ENCODE data around the gene RAC3. TPM values are rescaled to one million over a fixed set of nuclear protein-coding genes. Genes with fewer than 3 reads are reported as not detected.

RAC3 gene
- total RNA-seq, 1 experiment from 2014 or later: 120 TPM

DNA sequence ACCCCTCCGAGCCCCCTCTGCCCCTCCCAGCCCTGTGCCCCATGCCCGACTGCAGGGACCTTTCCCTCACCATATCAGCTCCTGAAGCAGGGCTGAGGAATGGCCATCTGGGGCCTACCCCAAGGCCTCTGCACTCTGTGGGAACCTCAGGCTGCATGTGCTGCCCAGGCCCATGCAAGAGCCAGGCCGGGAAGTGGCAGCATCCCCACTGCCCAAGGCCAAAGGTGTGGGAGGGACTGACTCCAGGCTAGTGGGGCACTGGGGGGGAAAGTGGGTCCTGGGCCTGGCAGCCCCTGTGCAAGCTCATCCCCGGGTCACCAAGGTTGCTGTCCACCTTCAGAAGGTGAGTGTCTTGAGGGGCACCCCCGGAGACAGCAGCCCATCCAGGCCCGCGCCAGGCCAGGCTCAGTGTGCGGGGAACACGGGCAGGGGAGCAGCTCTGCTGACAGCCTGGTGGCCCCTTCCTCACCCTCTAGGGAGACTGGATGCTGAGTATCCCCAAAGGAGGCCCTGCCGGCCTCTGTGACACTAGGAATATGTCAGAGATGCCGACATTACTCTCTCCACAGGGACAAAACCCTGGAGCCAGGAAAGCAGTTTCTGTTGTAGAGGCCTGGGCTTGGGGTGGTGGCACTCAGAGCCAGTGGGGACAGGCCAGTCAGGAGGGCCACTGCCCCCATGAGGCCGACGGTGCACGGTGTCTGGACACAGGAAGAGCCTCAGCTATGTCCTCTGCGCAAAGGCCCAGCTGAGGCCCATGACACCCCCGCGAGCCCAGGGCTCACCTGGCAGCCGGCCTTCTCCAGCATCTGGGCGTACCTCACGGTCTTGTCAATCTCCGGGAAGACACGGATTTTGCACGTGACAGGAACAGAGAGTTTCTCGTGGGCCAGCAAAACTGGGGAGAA, 30.9 kb downstream of the RAC3 start:
- no peak for ATAC-seq
- Histone ChIP-seq H3K27me3 (ENCODE audit: insufficient read depth, low read length) (no peaks in the 10 kb centered on the region), H2AFZ (ENCODE audit: low read depth, low read length, poor library complexity, severe bottlenecking) (no peak overlapping the region), H3K36me3 (ENCODE audit: control insufficient read depth in 1 of 2, insufficient read depth in 2 of 2, low read length in 2 of 2) (peaks cover 18 to 65% of the 10 kb centered on the region in 2 experiments), H3K4me3 (replicated peaks in 1 of 2; ENCODE audit: low read depth in 1 of 2, low read length in 2 of 2) (no peak overlapping the region), H4K20me1 (ENCODE audit: insufficient read depth) (no peaks in the 10 kb centered on the region; the same call in 1 of the 2 replicates), H3K27ac (ENCODE audit: low read depth, low read length) (peak overlapping the region; percentile 19; the same call in 1 of the 2 replicates), H3K9me2 (ENCODE audit: insufficient read depth) (no peaks in the 10 kb centered on the region), H3K4me1 (ENCODE audit: control insufficient read depth in 1 of 2, insufficient read depth in 2 of 2, low read length in 2 of 2) (peaks cover 11 to 22% of the 10 kb centered on the region in 2 experiments; a peak in 3 of 4 replicates), H3K9me3 (ENCODE audit: control insufficient read depth in 1 of 2, insufficient read depth in 1 of 2, low read depth in 1 of 2, low read length in 2 of 2) (no peaks in the 10 kb centered on the region), H3K79me2 (ENCODE audit: insufficient read depth, low read length) (peaks cover 35% of the 10 kb centered on the region), H3K4me2 (ENCODE audit: low read length) (no peak overlapping the region), H3K9ac (ENCODE audit: low read length) (no peak overlapping the region)
- ChIA-PET POLR2A (no interaction called here), RAD21 (ENCODE audit: low non-redundant PET in 1 of 2, low total read pairs in 2 of 2, uncharacterized antibody in 2 of 2, unreplicated experiment in 2 of 2) (no interaction called here), CTCF (no interaction called here)
- BruUV-seq (replicated peaks): no TSS peak
- DNase-seq (ENCODE audit: low read depth, low spot score): no peak
- TF ChIP-seq, protein P1, sequence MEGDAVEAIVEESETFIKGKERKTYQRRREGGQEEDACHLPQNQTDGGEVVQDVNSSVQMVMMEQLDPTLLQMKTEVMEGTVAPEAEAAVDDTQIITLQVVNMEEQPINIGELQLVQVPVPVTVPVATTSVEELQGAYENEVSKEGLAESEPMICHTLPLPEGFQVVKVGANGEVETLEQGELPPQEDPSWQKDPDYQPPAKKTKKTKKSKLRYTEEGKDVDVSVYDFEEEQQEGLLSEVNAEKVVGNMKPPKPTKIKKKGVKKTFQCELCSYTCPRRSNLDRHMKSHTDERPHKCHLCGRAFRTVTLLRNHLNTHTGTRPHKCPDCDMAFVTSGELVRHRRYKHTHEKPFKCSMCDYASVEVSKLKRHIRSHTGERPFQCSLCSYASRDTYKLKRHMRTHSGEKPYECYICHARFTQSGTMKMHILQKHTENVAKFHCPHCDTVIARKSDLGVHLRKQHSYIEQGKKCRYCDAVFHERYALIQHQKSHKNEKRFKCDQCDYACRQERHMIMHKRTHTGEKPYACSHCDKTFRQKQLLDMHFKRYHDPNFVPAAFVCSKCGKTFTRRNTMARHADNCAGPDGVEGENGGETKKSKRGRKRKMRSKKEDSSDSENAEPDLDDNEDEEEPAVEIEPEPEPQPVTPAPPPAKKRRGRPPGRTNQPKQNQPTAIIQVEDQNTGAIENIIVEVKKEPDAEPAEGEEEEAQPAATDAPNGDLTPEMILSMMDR (IDR thresholded peaks at IDR 0.05 in 2 of 3, conservative IDR thresholded peaks at IDR 0.05 in 1 of 3; ENCODE audit: borderline replicate concordance in 1 of 3, insufficient read depth in 1 of 3, low read depth in 2 of 3, low read length in 2 of 3): peak in 2 of 3 experiments; percentile 16 to 20; a peak in 1 of 6 replicates
- no peak for TF ChIP-seq RAD21 (IDR thresholded peaks at IDR 0.05; ENCODE audit: low read depth)
- intact Hi-C loops (cut with micrococcal nuclease): no loop called here

GRCh38 chr17:82062984-82063368, 31.5 kb downstream of the RAC3 start:
- ChIA-PET RAD21 (ENCODE audit: low non-redundant PET in 1 of 2, low total read pairs in 2 of 2, uncharacterized antibody in 2 of 2, unreplicated experiment in 2 of 2) (no interaction called here), CTCF (no interaction called here), POLR2A (no interaction called here)
- Histone ChIP-seq H3K4me1 (ENCODE audit: control insufficient read depth in 1 of 2, insufficient read depth in 2 of 2, low read length in 2 of 2) (peaks cover 11 to 22% of the 10 kb centered on the region in 2 experiments; a peak in 3 of 4 replicates), H4K20me1 (ENCODE audit: insufficient read depth) (no peaks in the 10 kb centered on the region; the same call in 1 of the 2 replicates), H3K36me3 (ENCODE audit: control insufficient read depth in 1 of 2, insufficient read depth in 2 of 2, low read length in 2 of 2) (peaks cover 15 to 59% of the 10 kb centered on the region in 2 experiments), H3K9me3 (ENCODE audit: control insufficient read depth in 1 of 2, insufficient read depth in 1 of 2, low read depth in 1 of 2, low read length in 2 of 2) (no peaks in the 10 kb centered on the region), H3K27ac (ENCODE audit: low read depth, low read length) (peak overlapping the region; percentile 19; the same call in 1 of the 2 replicates), H3K79me2 (ENCODE audit: insufficient read depth, low read length) (peaks cover 35% of the 10 kb centered on the region), H3K9ac (ENCODE audit: low read length) (no peak overlapping the region), H3K9me2 (ENCODE audit: insufficient read depth) (no peaks in the 10 kb centered on the region), H3K4me2 (ENCODE audit: low read length) (no peak overlapping the region), H2AFZ (ENCODE audit: low read depth, low read length, poor library complexity, severe bottlenecking) (no peak overlapping the region), H3K4me3 (replicated peaks in 1 of 2; ENCODE audit: low read depth in 1 of 2, low read length in 2 of 2) (no peak overlapping the region), H3K27me3 (ENCODE audit: insufficient read depth, low read length) (no peaks in the 10 kb centered on the region)
- no TSS peak for BruUV-seq (replicated peaks)
- TF ChIP-seq TCF7L2 (IDR thresholded peaks at IDR 0.05; ENCODE audit: borderline replicate concordance, extremely low read depth, insufficient read depth, insufficient read length) (no peak), POLR2AphosphoS5 (IDR thresholded peaks at IDR 0.05; ENCODE audit: low read depth, low read length) (no peak)
- intact Hi-C loops (cut with micrococcal nuclease): no loop called here
- no peak for DNase-seq (ENCODE audit: low read depth, low spot score)
- no peak for ATAC-seq
